ENCODE measurements around the gene GYS2.

GYS2 gene

DNA sequence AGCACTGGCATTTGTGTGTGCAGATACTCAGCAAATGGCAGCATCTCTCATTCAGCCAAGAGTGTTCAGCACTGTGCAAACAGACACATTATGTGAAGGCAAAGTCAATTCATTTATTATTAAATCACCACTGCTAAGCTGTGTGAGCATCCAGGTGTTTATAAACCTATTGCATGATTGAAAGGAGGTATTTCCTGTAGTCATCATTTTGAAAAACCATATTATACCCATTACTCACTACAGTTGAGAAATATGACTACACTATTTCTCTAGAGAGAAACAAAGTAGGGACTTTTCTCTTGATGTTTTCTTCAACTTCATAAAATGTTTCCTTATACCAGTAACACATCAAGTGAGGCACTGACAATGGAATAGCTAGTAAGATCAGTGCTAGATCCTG, 64.8 kb downstream of the GYS2 start:
- Histone ChIP-seq H3K4me3 (replicated peaks; ENCODE audit: low read depth, low read length) (no peak overlapping the region), H3K36me3 (ENCODE audit: control insufficient read depth, insufficient read depth, low read length) (no peaks in the 10 kb centered on the region), H3K27me3 (replicated peaks; ENCODE audit: control insufficient read depth, insufficient read depth, low read length) (no peaks in the 10 kb centered on the region)
- TF ChIP-seq, protein P1, sequence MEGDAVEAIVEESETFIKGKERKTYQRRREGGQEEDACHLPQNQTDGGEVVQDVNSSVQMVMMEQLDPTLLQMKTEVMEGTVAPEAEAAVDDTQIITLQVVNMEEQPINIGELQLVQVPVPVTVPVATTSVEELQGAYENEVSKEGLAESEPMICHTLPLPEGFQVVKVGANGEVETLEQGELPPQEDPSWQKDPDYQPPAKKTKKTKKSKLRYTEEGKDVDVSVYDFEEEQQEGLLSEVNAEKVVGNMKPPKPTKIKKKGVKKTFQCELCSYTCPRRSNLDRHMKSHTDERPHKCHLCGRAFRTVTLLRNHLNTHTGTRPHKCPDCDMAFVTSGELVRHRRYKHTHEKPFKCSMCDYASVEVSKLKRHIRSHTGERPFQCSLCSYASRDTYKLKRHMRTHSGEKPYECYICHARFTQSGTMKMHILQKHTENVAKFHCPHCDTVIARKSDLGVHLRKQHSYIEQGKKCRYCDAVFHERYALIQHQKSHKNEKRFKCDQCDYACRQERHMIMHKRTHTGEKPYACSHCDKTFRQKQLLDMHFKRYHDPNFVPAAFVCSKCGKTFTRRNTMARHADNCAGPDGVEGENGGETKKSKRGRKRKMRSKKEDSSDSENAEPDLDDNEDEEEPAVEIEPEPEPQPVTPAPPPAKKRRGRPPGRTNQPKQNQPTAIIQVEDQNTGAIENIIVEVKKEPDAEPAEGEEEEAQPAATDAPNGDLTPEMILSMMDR (IDR thresholded peaks at IDR 0.05; ENCODE audit: insufficient read depth, low read length, poor library complexity, severe bottlenecking) = no peak
- DNase-seq (ENCODE audit: extremely low read depth, insufficient read length) = no peak

GRCh38 chr12:21538061-21538653, 66.5 kb downstream of the GYS2 start:
- H3K4me3 ChIP-seq (replicated peaks; ENCODE audit: low read depth, low read length) = no peak overlapping the region
- DNase-seq (ENCODE audit: extremely low read depth, insufficient read length) = no peak
- no peaks in the 10 kb centered on the region for H3K27me3 ChIP-seq (replicated peaks; ENCODE audit: control insufficient read depth, insufficient read depth, low read length)
- H3K36me3 ChIP-seq (ENCODE audit: control insufficient read depth, insufficient read depth, low read length) = no peaks in the 10 kb centered on the region
- TF ChIP-seq, protein P1 (IDR thresholded peaks at IDR 0.05; ENCODE audit: insufficient read depth, low read length, poor library complexity, severe bottlenecking) = no peak

- Histone ChIP-seq H3K27me3 (replicated peaks; ENCODE audit: control insufficient read depth, insufficient read depth, low read length) (no peaks in the 10 kb centered on the region; the same call in 1 of the 2 replicates), H3K4me3 (replicated peaks; ENCODE audit: low read depth, low read length) (no peak overlapping the region), H3K36me3 (ENCODE audit: control insufficient read depth, insufficient read depth, low read length) (no peaks in the 10 kb centered on the region)
- TF ChIP-seq, protein P1 (IDR thresholded peaks at IDR 0.05; ENCODE audit: insufficient read depth, low read length, poor library complexity, severe bottlenecking) = no peak
- no peak for DNase-seq (ENCODE audit: extremely low read depth, insufficient read length)
These were observed 75.2 kb downstream of the GYS2 start for GRCh38 chr12:21529456-21529855.

DNA sequence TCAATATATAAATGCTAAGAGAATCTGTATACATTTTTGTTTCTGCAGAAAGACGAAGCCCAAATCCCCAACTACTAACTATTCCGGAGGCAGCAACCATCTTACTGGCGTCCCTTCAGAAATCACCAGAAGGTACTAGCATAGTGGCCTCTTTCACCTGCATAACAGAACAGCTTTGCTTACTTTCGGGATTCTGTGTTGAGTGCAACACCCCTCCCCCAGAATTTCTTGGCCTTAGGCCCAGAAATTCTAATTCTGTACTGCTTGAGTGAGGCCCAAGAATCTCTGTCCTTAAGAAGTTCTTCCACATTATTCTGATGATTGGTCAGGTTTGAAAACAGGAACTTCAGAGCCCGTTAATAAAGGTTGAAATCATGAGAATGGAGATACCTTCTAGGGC, 75.7 kb downstream of the GYS2 start:
- no peaks in the 10 kb centered on the region for H3K36me3 ChIP-seq (ENCODE audit: control insufficient read depth, insufficient read depth, low read length)
- no peak overlapping the region for H3K4me3 ChIP-seq (replicated peaks; ENCODE audit: low read depth, low read length)
- DNase-seq (ENCODE audit: extremely low read depth, insufficient read length) = no peak
- TF ChIP-seq, protein P1 (IDR thresholded peaks at IDR 0.05; ENCODE audit: insufficient read depth, low read length, poor library complexity, severe bottlenecking) = no peak
- no peaks in the 10 kb centered on the region; the same call in 1 of the 2 replicates for H3K27me3 ChIP-seq (replicated peaks; ENCODE audit: control insufficient read depth, insufficient read depth, low read length)

- TF ChIP-seq, protein P1 (IDR thresholded peaks at IDR 0.05; ENCODE audit: insufficient read depth, low read length, poor library complexity, severe bottlenecking) = no peak
- DNase-seq (ENCODE audit: extremely low read depth, insufficient read length) = peak; percentile 64
- Histone ChIP-seq H3K4me3 (replicated peaks; ENCODE audit: low read depth, low read length) (peak overlapping the region; percentile 76), H3K27me3 (replicated peaks; ENCODE audit: control insufficient read depth, insufficient read depth, low read length) (no peaks in the 10 kb centered on the region; the same call in 1 of the 2 replicates), H3K36me3 (ENCODE audit: control insufficient read depth, insufficient read depth, low read length) (no peaks in the 10 kb centered on the region)
These were observed 77.0 kb downstream of the GYS2 start for GRCh38 chr12:21527451-21528180.
